ENCODE results near the gene CLASP2.

- TF ChIP-seq CTCF (conservative IDR thresholded peaks at IDR 0.05), result no peak
- TF ChIP-seq ZFX (IDR thresholded peaks at IDR 0.05), result no peak
These were observed 229.8 kb downstream of the CLASP2 start for GRCh38 chr3:33488246-33488645.

All from C4-2B (cell line).